ENCODE data around the gene BST2.

Gene BST2

GRCh38 chr19:17359905-17360800 lies 45.3 kb downstream of the BST2 start:
- TF ChIP-seq POLR2A (IDR thresholded peaks at IDR 0.05; ENCODE audit: extremely low read depth, insufficient read length) = no peak
- TF ChIP-seq MAX (IDR thresholded peaks at IDR 0.05; ENCODE audit: low read depth, low read length) = no peak
- TF ChIP-seq, protein P1, sequence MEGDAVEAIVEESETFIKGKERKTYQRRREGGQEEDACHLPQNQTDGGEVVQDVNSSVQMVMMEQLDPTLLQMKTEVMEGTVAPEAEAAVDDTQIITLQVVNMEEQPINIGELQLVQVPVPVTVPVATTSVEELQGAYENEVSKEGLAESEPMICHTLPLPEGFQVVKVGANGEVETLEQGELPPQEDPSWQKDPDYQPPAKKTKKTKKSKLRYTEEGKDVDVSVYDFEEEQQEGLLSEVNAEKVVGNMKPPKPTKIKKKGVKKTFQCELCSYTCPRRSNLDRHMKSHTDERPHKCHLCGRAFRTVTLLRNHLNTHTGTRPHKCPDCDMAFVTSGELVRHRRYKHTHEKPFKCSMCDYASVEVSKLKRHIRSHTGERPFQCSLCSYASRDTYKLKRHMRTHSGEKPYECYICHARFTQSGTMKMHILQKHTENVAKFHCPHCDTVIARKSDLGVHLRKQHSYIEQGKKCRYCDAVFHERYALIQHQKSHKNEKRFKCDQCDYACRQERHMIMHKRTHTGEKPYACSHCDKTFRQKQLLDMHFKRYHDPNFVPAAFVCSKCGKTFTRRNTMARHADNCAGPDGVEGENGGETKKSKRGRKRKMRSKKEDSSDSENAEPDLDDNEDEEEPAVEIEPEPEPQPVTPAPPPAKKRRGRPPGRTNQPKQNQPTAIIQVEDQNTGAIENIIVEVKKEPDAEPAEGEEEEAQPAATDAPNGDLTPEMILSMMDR (IDR thresholded peaks at IDR 0.05; ENCODE audit: low read depth, low read length) = no peak
- no peak for TF ChIP-seq MYC (IDR thresholded peaks at IDR 0.05; ENCODE audit: low read depth, low read length)
- DNase-seq (ENCODE audit: low read depth) = no peak
- no peak overlapping the region for H3K4me3 ChIP-seq (ENCODE audit: low read depth, low read length)

- TF ChIP-seq MYC (IDR thresholded peaks at IDR 0.05; ENCODE audit: low read depth, low read length) (no peak), MAX (IDR thresholded peaks at IDR 0.05; ENCODE audit: low read depth, low read length) (no peak), POLR2A (IDR thresholded peaks at IDR 0.05; ENCODE audit: extremely low read depth, insufficient read length) (no peak)
- TF ChIP-seq, protein P1 (IDR thresholded peaks at IDR 0.05; ENCODE audit: low read depth, low read length) = no peak
- DNase-seq (ENCODE audit: low read depth) = no peak
- no peak overlapping the region for H3K4me3 ChIP-seq (ENCODE audit: low read depth, low read length)
Measured at GRCh38 chr19:17358395-17358794, 47.0 kb downstream of the BST2 start.

DNA sequence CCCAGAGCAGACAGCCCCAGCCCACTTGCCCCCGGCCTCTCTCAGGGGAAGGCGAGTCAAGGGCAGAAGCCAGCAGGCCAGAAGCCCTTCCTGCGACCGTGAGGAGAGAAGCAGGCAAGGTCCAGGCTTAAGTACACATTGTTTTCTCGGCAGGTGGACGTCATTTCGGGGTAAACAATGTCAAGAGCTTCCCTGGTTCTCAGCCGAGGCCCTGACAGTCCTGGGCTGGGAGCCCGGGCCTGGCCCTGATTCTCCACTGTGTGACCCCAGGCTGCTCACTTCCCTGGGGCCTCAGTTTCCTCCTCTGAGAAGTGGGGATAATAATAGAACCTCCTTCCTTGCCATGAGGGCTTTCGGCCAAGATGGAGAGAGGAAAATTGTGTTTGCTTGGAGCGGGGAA lies 47.7 kb downstream of the BST2 start:
- DNase-seq (ENCODE audit: low read depth) = no peak
- H3K4me3 ChIP-seq (ENCODE audit: low read depth, low read length) = no peak overlapping the region
- TF ChIP-seq MAX (IDR thresholded peaks at IDR 0.05; ENCODE audit: low read depth, low read length) (no peak), MYC (IDR thresholded peaks at IDR 0.05; ENCODE audit: low read depth, low read length) (no peak), POLR2A (IDR thresholded peaks at IDR 0.05; ENCODE audit: extremely low read depth, insufficient read length) (no peak)
- TF ChIP-seq, protein P1 (IDR thresholded peaks at IDR 0.05; ENCODE audit: low read depth, low read length) = no peak

GRCh38 chr19:17357078-17357666 lies 48.3 kb downstream of the BST2 start:
- H3K4me3 ChIP-seq (ENCODE audit: low read depth, low read length) = no peak overlapping the region
- DNase-seq (ENCODE audit: low read depth) = no peak
- TF ChIP-seq MAX (IDR thresholded peaks at IDR 0.05; ENCODE audit: low read depth, low read length) (no peak), MYC (IDR thresholded peaks at IDR 0.05; ENCODE audit: low read depth, low read length) (no peak), POLR2A (IDR thresholded peaks at IDR 0.05; ENCODE audit: extremely low read depth, insufficient read length) (no peak)
- TF ChIP-seq, protein P1 (IDR thresholded peaks at IDR 0.05; ENCODE audit: low read depth, low read length) = no peak

- no peak for TF ChIP-seq MAX (IDR thresholded peaks at IDR 0.05; ENCODE audit: low read depth, low read length)
- no peak for DNase-seq (ENCODE audit: low read depth)
- no peak overlapping the region for H3K4me3 ChIP-seq (ENCODE audit: low read depth, low read length)
Measured at GRCh38 chr19:17353386-17353785, 52.0 kb downstream of the BST2 start.

Measured in NB4 (cell line).